K562 treated with DMSO at 1 percent for 24 hours (cell line): Measurements from ENCODE around the gene HAX1. TPM values are rescaled to one million over a fixed set of nuclear protein-coding genes. Genes with fewer than 3 reads are reported as not detected.

Experiments
- total RNA-seq: library from RNA; unstranded; fragments of 300-600 nt; gene quantifications from 2 replicates; pipeline ENCODE4 v1.2.3, GENCODE V29; 2022; ENCODE audit warnings: low read depth; ENCODE audit not compliant: insufficient read depth

Gene HAX1
- total RNA-seq: 194 and 208 TPM in 2 replicates

GRCh38 chr1:154272217-154272998, at the start of gene HAX1:
Gene HAX1, plus strand, starts transcription at chr1:154272629. Its CDS starts 95 bp downstream, at chr1:154272724.

GRCh38 chr1:154320882-154321608, 48.6 kb downstream of the HAX1 start, which contains the start of gene AQP10:
Gene AQP10, plus strand, starts transcription at chr1:154321093. Its CDS starts 63 bp downstream, at chr1:154321156.

GRCh38 chr1:154324669-154325582, 52.5 kb downstream of the HAX1 start, which contains the start of gene ATP8B2:
Gene ATP8B2, plus strand, starts transcription at chr1:154325525. Its CDS starts 2,617 bp downstream, at chr1:154328142.

Other genes with a start within 250 kb of the HAX1 start
- gene NUP210L, start 117.6 kb upstream of the HAX1 start, total RNA-seq: not detected in 2 replicates
- gene TPM3, start 80.5 kb upstream of the HAX1 start, total RNA-seq: 305 and 321 TPM in 2 replicates
- not detected in 2 replicates for gene CFAP141, start 66.3 kb upstream of the HAX1 start, total RNA-seq
- gene UBAP2L, start 51.7 kb upstream of the HAX1 start, total RNA-seq: 133 and 146 TPM in 2 replicates
- 0.22 TPM in 1 of 2 replicates, not detected in the other for gene AQP10, start 48.5 kb downstream of the HAX1 start, total RNA-seq
- 34.8 and 35.1 TPM in 2 replicates for gene ATP8B2, start 52.9 kb downstream of the HAX1 start, total RNA-seq
- 2.5 and 2.8 TPM in 2 replicates for gene IL6R, start 132.7 kb downstream of the HAX1 start, total RNA-seq
- not detected in 2 replicates for gene TDRD10, start 229.6 kb downstream of the HAX1 start, total RNA-seq
- not detected in 2 replicates for gene SHE, start 229.8 kb downstream of the HAX1 start, total RNA-seq